Measurements from ENCODE around the gene SPATA31C2. TPM values are rescaled to one million over a fixed set of nuclear protein-coding genes. Genes with fewer than 3 reads are reported as not detected.
A peak's percentile ranks its signal among the peaks of the same experiment; 100 is the strongest.

SPATA31C2 gene
- total and polyA plus RNA-seq, 2 of the 13 experiments (the other 11 are each of a cell fraction or from before 2014, with no cell fraction given): not detected

DNA sequence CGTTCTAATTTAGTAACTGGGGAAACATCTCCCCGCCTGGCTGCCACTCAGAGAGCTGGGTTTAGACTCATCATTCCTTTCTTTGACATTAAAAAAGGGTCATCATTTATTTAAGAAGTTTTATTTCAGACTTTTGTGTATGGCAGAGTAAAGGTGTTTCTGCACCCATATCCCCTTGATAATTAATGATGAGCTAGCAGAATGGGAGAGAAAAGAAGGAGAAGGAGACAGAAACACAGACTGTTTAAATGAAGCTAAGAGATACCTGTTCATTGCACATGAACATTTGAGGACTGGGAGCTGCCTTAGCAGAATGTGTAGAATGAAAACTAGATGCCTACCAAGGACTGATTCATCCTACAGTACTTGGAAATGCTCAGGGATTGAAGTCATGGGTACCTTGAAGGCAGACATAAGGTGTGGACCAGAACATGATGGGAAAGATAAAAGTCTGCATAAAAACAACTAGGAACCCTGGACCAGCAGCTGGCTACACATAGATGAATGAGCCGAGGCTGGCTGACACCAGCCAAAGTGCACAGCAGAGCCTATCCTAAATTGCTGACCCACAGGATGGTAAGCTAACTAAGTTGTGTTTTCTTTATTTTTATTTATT lies 48.3 kb upstream of the SPATA31C2 start:
- no peaks in the 10 kb centered on the region for H3K79me2 ChIP-seq (ENCODE audit: insufficient read depth, low read length)
- DNase-seq (ENCODE audit: low spot score) (no peak), FAIRE-seq (no peak), ATAC-seq (no peak)
- H2AFZ ChIP-seq (ENCODE audit: low read length): no peak overlapping the region
- H3K4me2 ChIP-seq (ENCODE audit: low read depth, low read length): no peak overlapping the region
- BruUV-seq (replicated peaks): no TSS peak
- WGBS (ENCODE audit: low lambda C conversion rate): 18% methylated on average over 3 of the region's 3 CpGs
- no peak overlapping the region for H3K27ac ChIP-seq (ENCODE audit: extremely low read length, insufficient read depth, low read length)
- H3K4me3 ChIP-seq (replicated peaks in 1 of 3; ENCODE audit: insufficient read depth in 1 of 3, low read depth in 2 of 3, low read length in 3 of 3): no peak overlapping the region
- ChIA-PET POLR2A (no interaction called here), CTCF (ENCODE audit: low intra/inter-chr PET ratio, low total read pairs) (no interaction called here)
- no peaks in the 10 kb centered on the region for H3K4me1 ChIP-seq (ENCODE audit: insufficient read depth, low read length)
- H3K9me3 ChIP-seq (ENCODE audit: low read length): no peaks in the 10 kb centered on the region
- H4K20me1 ChIP-seq (ENCODE audit: insufficient read depth, low read length): no peaks in the 10 kb centered on the region
- intact Hi-C loops (cut with micrococcal nuclease; ENCODE audit: unreplicated experiment) (no loop called here), in situ Hi-C loops (cut with HindIII; ENCODE audit: extremely low pct_ligation_motif_present, low pct_unique_long_range_greater_than_20kb) (no loop called here)
- no peaks in the 10 kb centered on the region; a peak in 1 of 5 replicates for H3K27me3 ChIP-seq (ENCODE audit: control insufficient read depth in 1 of 2, insufficient read depth in 2 of 2, low read length in 2 of 2)
- TF ChIP-seq MTA1 (CRISPR knock-in tag; IDR thresholded peaks at IDR 0.05; ENCODE audit: borderline replicate concordance) (no peak), MAFF (IDR thresholded peaks at IDR 0.05; ENCODE audit: low read depth, low read length) (peak; percentile 50; the same call in 1 of the 2 replicates), MAFK (conservative IDR thresholded peaks at IDR 0.05 in 1 of 2, IDR thresholded peaks at IDR 0.05 in 1 of 2; ENCODE audit: low read length in 2 of 2) (peak; percentile 49 to 67)
- no peak overlapping the region for H3K9ac ChIP-seq (ENCODE audit: insufficient read depth, low read depth, low read length)
- no peaks in the 10 kb centered on the region for H3K36me3 ChIP-seq (replicated peaks in 1 of 2; ENCODE audit: control insufficient read depth in 1 of 2, insufficient read depth in 2 of 2, low read length in 2 of 2)

DNA sequence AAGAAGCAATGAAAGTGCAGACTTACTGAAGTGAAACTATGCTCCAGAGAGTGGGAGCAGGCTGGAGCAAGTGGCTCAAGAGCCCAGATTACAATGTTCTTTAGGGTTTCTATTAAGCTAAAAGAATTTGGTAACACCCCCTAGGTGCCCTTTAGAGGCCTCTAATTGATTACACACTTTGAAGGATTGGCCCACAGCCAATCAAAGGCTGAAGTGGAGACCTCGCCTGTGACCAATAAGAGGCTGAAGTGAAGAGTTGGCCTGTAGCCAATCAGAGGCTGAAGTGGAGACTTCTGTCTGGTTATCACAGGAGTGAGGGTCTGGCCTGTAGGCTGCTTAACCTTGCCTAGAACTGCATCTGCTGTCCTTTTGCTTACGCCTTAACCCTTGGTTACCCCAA lies 46.7 kb upstream of the SPATA31C2 start:
- no peak for DNase-seq (ENCODE audit: low spot score)
- intact Hi-C loops (cut with micrococcal nuclease; ENCODE audit: unreplicated experiment) (no loop called here), in situ Hi-C loops (cut with HindIII; ENCODE audit: extremely low pct_ligation_motif_present, low pct_unique_long_range_greater_than_20kb) (no loop called here)
- BruUV-seq (replicated peaks): no TSS peak
- Histone ChIP-seq H3K4me1 (ENCODE audit: insufficient read depth, low read length) (no peaks in the 10 kb centered on the region), H3K27me3 (ENCODE audit: control insufficient read depth in 1 of 2, insufficient read depth in 2 of 2, low read length in 2 of 2) (no peaks in the 10 kb centered on the region; a peak in 1 of 5 replicates), H3K9me3 (ENCODE audit: low read length) (no peaks in the 10 kb centered on the region), H3K4me2 (ENCODE audit: low read depth, low read length) (no peak overlapping the region), H3K79me2 (ENCODE audit: insufficient read depth, low read length) (no peaks in the 10 kb centered on the region), H2AFZ (ENCODE audit: low read length) (no peak overlapping the region), H3K36me3 (replicated peaks in 1 of 2; ENCODE audit: control insufficient read depth in 1 of 2, insufficient read depth in 2 of 2, low read length in 2 of 2) (no peaks in the 10 kb centered on the region), H3K4me3 (replicated peaks in 1 of 3; ENCODE audit: insufficient read depth in 1 of 3, low read depth in 2 of 3, low read length in 3 of 3) (no peak overlapping the region), H3K27ac (ENCODE audit: extremely low read length, insufficient read depth, low read length) (no peak overlapping the region), H3K9ac (ENCODE audit: insufficient read depth, low read depth, low read length) (no peak overlapping the region), H4K20me1 (ENCODE audit: insufficient read depth, low read length) (no peaks in the 10 kb centered on the region)
- no peak for ATAC-seq
- no peak for FAIRE-seq
- 45% methylated on average over 2 of the region's 2 CpGs for WGBS (ENCODE audit: low lambda C conversion rate)
- ChIA-PET POLR2A (no interaction called here), CTCF (ENCODE audit: low intra/inter-chr PET ratio, low total read pairs) (no interaction called here)
- TF ChIP-seq RBFOX2 (IDR thresholded peaks at IDR 0.05; ENCODE audit: low read depth, low read length): no peak
- TF ChIP-seq ZNF598 (CRISPR knock-in tag; IDR thresholded peaks at IDR 0.05; ENCODE audit: borderline replicate concordance): no peak
- no peak for TF ChIP-seq ZNF17 (CRISPR knock-in tag; IDR thresholded peaks at IDR 0.05)
- TF ChIP-seq ZNF562 (CRISPR knock-in tag; IDR thresholded peaks at IDR 0.05; ENCODE audit: borderline replicate concordance): no peak

Measured in HepG2 (cell line).